ENCODE data around the gene MYO18A. TPM values are rescaled to one million over a fixed set of nuclear protein-coding genes. Genes with fewer than 3 reads are reported as not detected.

MYO18A gene
- total RNA-seq, 2 donors from 2014 or later, result 34.6 to 80.5 TPM

GRCh38 chr17:29115961-29116803 is 64.0 kb downstream of the MYO18A start:
- Histone ChIP-seq H3K9me3 (no peaks in the 10 kb centered on the region), H3K27me3 (replicated peaks; ENCODE audit: insufficient read depth) (no peaks in the 10 kb centered on the region), H3K36me3 (no peaks in the 10 kb centered on the region), H3K4me3 (no peak overlapping the region), H3K4me1 (replicated peaks) (no peaks in the 10 kb centered on the region), H3K27ac (no peak overlapping the region)
- TF ChIP-seq CTCF (IDR thresholded peaks at IDR 0.05) (peak in 2 of 4 experiments; percentile 13 to 19), POLR2AphosphoS5 (IDR thresholded peaks at IDR 0.05) (no peak)
- intact Hi-C loops (cut with DNase I), result no loop called here
- WGBS, result 58% methylated on average over 20 of the region's 20 CpGs
- DNase-seq (ENCODE audit: low spot score), result no peak

GRCh38 chr17:29115435-29115834 is 64.8 kb downstream of the MYO18A start:
- DNase-seq (ENCODE audit: low spot score), result no peak
- no peaks in the 10 kb centered on the region for H3K27me3 ChIP-seq (replicated peaks; ENCODE audit: insufficient read depth)
- H3K9me3 ChIP-seq, result no peaks in the 10 kb centered on the region
- no peak overlapping the region for H3K4me3 ChIP-seq
- intact Hi-C loops (cut with DNase I), result no loop called here
- no peaks in the 10 kb centered on the region for H3K36me3 ChIP-seq
- no peaks in the 10 kb centered on the region for H3K4me1 ChIP-seq (replicated peaks)
- 97% methylated on average over 9 of the region's 9 CpGs for WGBS
- no peak for TF ChIP-seq CTCF (IDR thresholded peaks at IDR 0.05)
- TF ChIP-seq POLR2A (IDR thresholded peaks at IDR 0.05), result no peak
- no peak for TF ChIP-seq POLR2AphosphoS5 (IDR thresholded peaks at IDR 0.05)
- H3K27ac ChIP-seq, result no peak overlapping the region

- intact Hi-C loops (cut with DNase I), result no loop called here
- TF ChIP-seq POLR2A (IDR thresholded peaks at IDR 0.05), result no peak
- 90% methylated on average over 5 of the region's 5 CpGs for WGBS
- no peaks in the 10 kb centered on the region for H3K4me1 ChIP-seq (replicated peaks)
- no peak overlapping the region for H3K27ac ChIP-seq
- no peak overlapping the region for H3K4me3 ChIP-seq
- no peaks in the 10 kb centered on the region for H3K27me3 ChIP-seq (replicated peaks; ENCODE audit: insufficient read depth)
- H3K9me3 ChIP-seq, result no peaks in the 10 kb centered on the region
- peaks cover 0 to 2% of the 10 kb centered on the region in 2 donors for H3K36me3 ChIP-seq
- no peak for DNase-seq (ENCODE audit: low spot score)
Observed at GRCh38 chr17:29114141-29114540, 66.1 kb downstream of the MYO18A start.

DNA sequence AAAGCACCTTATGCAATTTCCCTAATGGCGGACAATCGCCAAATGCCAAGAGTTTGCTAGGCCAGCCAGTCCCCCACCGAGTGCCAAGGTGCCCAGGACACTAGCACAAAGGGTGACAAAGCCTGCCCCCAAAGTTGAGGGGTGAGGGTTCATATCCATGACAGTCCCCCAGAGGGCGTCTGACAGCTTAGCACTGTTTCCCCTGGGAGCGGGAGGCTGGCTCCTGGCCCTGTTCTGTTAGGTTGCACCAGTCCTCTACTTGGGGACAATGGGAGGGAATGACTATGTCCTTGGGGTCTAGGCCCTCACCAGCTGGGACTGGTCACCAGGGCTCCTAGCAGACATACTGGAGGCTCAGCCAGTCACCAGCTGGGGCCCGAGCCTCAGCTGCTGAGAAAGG is 66.9 kb downstream of the MYO18A start:
- H3K27ac ChIP-seq, result no peak overlapping the region
- H3K4me3 ChIP-seq, result no peak overlapping the region
- H3K4me1 ChIP-seq (replicated peaks), result no peaks in the 10 kb centered on the region
- intact Hi-C loops (cut with DNase I), result loop anchor here (2.0 kb wide), 1 partner anchor 147 kb away; no protein-coding TSS in a partner anchor
- no peaks in the 10 kb centered on the region for H3K27me3 ChIP-seq (replicated peaks; ENCODE audit: insufficient read depth)
- WGBS, result 73% methylated on average over 6 of the region's 6 CpGs
- peaks cover 0 to 2% of the 10 kb centered on the region in 2 donors for H3K36me3 ChIP-seq
- TF ChIP-seq POLR2AphosphoS5 (IDR thresholded peaks at IDR 0.05) (no peak), POLR2A (IDR thresholded peaks at IDR 0.05) (no peak), CTCF (IDR thresholded peaks at IDR 0.05) (no peak)
- no peaks in the 10 kb centered on the region for H3K9me3 ChIP-seq
- DNase-seq (ENCODE audit: low spot score), result no peak

DNA sequence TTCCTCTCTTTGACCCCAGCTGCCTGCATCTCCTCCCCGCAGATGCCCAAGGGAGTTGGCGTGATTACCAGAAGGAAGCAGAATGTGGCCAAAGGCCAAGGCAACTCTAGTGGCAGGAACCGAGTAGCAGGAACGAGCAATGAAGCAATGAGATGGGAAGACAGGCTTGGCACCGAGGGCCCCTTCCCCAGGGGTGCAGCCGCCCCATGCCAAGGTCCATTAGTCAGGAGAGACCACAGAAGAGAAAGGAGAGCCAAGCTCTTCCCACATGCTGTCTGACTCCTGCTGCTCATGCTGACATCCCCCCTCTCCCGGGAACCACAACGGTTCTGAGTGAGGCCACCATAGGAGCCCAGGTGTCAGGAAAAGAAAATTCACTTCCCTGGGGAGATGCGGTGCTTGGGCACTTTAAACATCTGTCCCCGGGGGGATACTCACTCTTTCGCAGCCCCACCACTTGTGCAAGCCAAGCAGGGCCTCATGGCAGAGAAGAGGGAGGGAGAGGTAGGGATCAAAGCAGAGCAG is 67.4 kb downstream of the MYO18A start:
- Histone ChIP-seq H3K9me3 (no peaks in the 10 kb centered on the region), H3K27ac (no peak overlapping the region), H3K27me3 (replicated peaks; ENCODE audit: insufficient read depth) (no peaks in the 10 kb centered on the region), H3K36me3 (peaks cover 0 to 2% of the 10 kb centered on the region in 2 donors), H3K4me1 (replicated peaks) (no peaks in the 10 kb centered on the region), H3K4me3 (no peak overlapping the region)
- peak; percentile 19 for DNase-seq (ENCODE audit: low spot score)
- TF ChIP-seq POLR2A (IDR thresholded peaks at IDR 0.05), result no peak
- no peak for TF ChIP-seq POLR2AphosphoS5 (IDR thresholded peaks at IDR 0.05)
- TF ChIP-seq CTCF (IDR thresholded peaks at IDR 0.05), result no peak
- intact Hi-C loops (cut with DNase I), result loop anchor here (2.0 kb wide), 1 partner anchor 146 kb away; no protein-coding TSS in a partner anchor
- 53% methylated on average over 11 of the region's 11 CpGs for WGBS

Data from prostate gland (tissue), 2 donors.